ENCODE measurements around the gene CREBBP.

The CREBBP gene

GRCh38 chr16:3879887-3880564 lies 487 bp downstream of the CREBBP start:
- DNase-seq (ENCODE audit: low read depth in 2 of 2) = peak; percentile 40 to 54

- DNase-seq (ENCODE audit: low read depth in 2 of 2) = no peak
Observed at GRCh38 chr16:3879258-3879886, 1.1 kb downstream of the CREBBP start.

- no peak for DNase-seq (ENCODE audit: low read depth in 2 of 2)
Observed at GRCh38 chr16:3878610-3879009, 1.9 kb downstream of the CREBBP start.

GRCh38 chr16:3876695-3877094 lies 3.8 kb downstream of the CREBBP start:
- no peak for DNase-seq (ENCODE audit: low read depth in 2 of 2)

- DNase-seq (ENCODE audit: low read depth in 2 of 2) = no peak
Observed at GRCh38 chr16:3876160-3876559, 4.4 kb downstream of the CREBBP start.

- no peak for DNase-seq (ENCODE audit: low read depth in 2 of 2)
Observed at GRCh38 chr16:3874794-3875692, 5.5 kb downstream of the CREBBP start.

- DNase-seq (ENCODE audit: low read depth in 2 of 2) = no peak
Observed at GRCh38 chr16:3874242-3874641, 6.3 kb downstream of the CREBBP start.

- DNase-seq (ENCODE audit: low read depth in 2 of 2) = no peak
Observed at GRCh38 chr16:3873482-3874173, 6.9 kb downstream of the CREBBP start.

- DNase-seq (ENCODE audit: low read depth in 2 of 2) = no peak
Observed at GRCh38 chr16:3872216-3872895, 8.2 kb downstream of the CREBBP start.

GRCh38 chr16:3868967-3869366 lies 11.5 kb downstream of the CREBBP start:
- DNase-seq (ENCODE audit: low read depth in 2 of 2) = no peak

- no peak for DNase-seq (ENCODE audit: low read depth in 2 of 2)
Observed at GRCh38 chr16:3868556-3868955, 12.0 kb downstream of the CREBBP start.

- no peak for DNase-seq (ENCODE audit: low read depth in 2 of 2)
Observed at GRCh38 chr16:3866703-3867431, 13.6 kb downstream of the CREBBP start.

- DNase-seq (ENCODE audit: low read depth in 2 of 2) = no peak
Observed at GRCh38 chr16:3865241-3865640, 15.3 kb downstream of the CREBBP start.

- no peak for DNase-seq (ENCODE audit: low read depth in 2 of 2)
Observed at GRCh38 chr16:3864562-3864961, 16.0 kb downstream of the CREBBP start.

- no peak for DNase-seq (ENCODE audit: low read depth in 2 of 2)
Observed at GRCh38 chr16:3863587-3863986, 16.9 kb downstream of the CREBBP start.

GRCh38 chr16:3861808-3862451 lies 18.6 kb downstream of the CREBBP start:
- no peak for DNase-seq (ENCODE audit: low read depth in 2 of 2)

GRCh38 chr16:3859889-3860288 lies 20.6 kb downstream of the CREBBP start:
- DNase-seq (ENCODE audit: low read depth in 2 of 2) = no peak

GRCh38 chr16:3858801-3859200 lies 21.7 kb downstream of the CREBBP start:
- no peak for DNase-seq (ENCODE audit: low read depth in 2 of 2)

- no peak for DNase-seq (ENCODE audit: low read depth in 2 of 2)
Observed at GRCh38 chr16:3857189-3858043, 23.1 kb downstream of the CREBBP start.
